GM19324 (cell line): Measurements from ENCODE around the gene GAK.
"Not testable (repeated sequence)": the region's sequence is repeated elsewhere in the genome, so short reads cannot be mapped to it uniquely, and the experiment has no call there.

Source experiments
- ATAC-seq: cut with Tn5 transposase; IDR thresholded peaks from one replicate; pipeline ENCODE4 v1.9.1; 2021; ENCODE audit warnings: mild to moderate bottlenecking, moderate library complexity; ENCODE audit not compliant: unreplicated experiment, low FRiP score

The GAK gene

GRCh38 chr4:823176-823760 is 108.8 kb downstream of the GAK start:
- ATAC-seq = no peak

GRCh38 chr4:822361-823175 is 109.5 kb downstream of the GAK start:
- ATAC-seq = no peak

GRCh38 chr4:821631-822030 is 110.5 kb downstream of the GAK start:
- ATAC-seq = no peak

- no peak for ATAC-seq
Measured at GRCh38 chr4:821181-821591, 110.9 kb downstream of the GAK start.

- no peak for ATAC-seq
Measured at GRCh38 chr4:820230-821172, 111.6 kb downstream of the GAK start.

- ATAC-seq = no peak
Measured at GRCh38 chr4:819401-820229, 112.5 kb downstream of the GAK start.

- ATAC-seq = no peak
Measured at GRCh38 chr4:818106-818921, 113.8 kb downstream of the GAK start.

- no peak for ATAC-seq
Measured at GRCh38 chr4:815464-816146, 116.5 kb downstream of the GAK start.

- no peak for ATAC-seq
Measured at GRCh38 chr4:814312-814850, 117.7 kb downstream of the GAK start.

- ATAC-seq = no peak
Measured at GRCh38 chr4:813900-814299, 118.2 kb downstream of the GAK start.

GRCh38 chr4:808860-809570 is 123.1 kb downstream of the GAK start:
- ATAC-seq = no peak

- no peak for ATAC-seq
Measured at GRCh38 chr4:807792-808191, 124.3 kb downstream of the GAK start.

GRCh38 chr4:806979-807378 is 125.1 kb downstream of the GAK start:
- not testable (repeated sequence) for ATAC-seq

- no peak for ATAC-seq
Measured at GRCh38 chr4:804804-805203, 127.3 kb downstream of the GAK start.

- ATAC-seq = no peak
Measured at GRCh38 chr4:803884-804283, 128.2 kb downstream of the GAK start.

GRCh38 chr4:801436-802124 is 130.5 kb downstream of the GAK start:
- no peak for ATAC-seq
